Measurements from ENCODE around the gene CCDC27.
A peak's percentile ranks its signal among the peaks of the same experiment; 100 is the strongest.

The CCDC27 gene

DNA sequence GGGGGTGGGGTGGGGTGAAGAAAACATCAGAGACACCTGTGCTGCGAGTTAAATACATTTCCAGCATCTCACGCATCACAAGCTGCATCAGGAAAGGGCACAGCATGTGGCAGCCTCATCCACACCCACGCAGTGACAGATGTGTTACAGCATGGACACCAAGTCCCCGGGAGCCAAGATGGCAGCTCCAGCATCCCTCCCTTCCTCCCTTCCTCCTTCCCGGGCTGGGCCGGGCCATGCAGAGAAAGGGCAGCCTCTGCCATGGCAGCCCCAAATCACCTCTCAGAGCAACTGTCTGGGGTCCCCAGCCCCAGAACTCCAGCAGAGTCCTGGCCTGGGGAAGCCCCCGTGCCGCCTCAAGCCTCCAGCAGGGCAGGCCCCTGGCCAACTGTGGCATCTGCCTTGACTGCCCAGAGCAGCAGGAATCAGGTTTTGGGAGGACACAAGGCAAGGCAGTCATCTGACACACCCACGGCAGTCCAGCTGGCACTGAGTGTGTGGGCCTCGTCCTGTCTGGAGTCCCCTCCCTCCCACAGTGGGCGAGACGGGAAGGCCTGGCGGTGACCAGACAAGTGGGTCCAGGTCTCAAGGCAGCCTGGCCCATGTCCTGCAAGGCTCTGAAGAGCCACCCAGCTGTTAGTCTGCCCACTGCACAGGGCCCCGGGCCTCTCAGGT is 26.5 kb downstream of the CCDC27 start:
- DNase-seq: no peak

DNA sequence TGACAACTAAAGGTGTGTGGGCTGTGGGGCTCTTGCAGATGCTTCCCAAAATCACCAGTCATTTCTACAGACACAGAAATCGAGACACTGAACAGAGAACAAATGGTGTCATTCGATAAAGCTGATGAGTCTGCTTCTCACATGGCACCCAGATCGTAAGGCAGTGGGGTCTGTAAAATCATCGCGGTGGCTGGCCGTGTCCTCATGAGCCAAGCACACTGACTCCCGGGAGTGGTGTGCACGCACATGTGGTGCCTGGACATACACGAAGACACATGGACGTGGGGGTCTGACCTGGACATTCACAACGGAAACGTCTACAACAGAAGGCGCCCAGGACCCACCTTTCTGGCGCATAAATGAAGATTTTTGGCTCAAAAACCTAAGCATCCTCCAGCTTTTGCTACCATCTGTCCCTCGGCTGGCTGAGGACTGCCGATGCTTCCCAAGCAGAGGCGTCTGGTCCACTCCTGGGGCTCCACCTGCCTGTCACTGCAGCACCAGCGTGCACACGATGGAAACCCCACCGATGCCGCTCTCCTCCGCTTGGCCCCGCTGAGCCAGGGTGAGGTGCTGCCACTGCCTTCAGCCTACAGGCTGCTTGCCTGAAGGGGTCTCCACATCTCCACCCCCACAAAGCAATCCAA is 27.1 kb downstream of the CCDC27 start:
- no peak for DNase-seq

DNA sequence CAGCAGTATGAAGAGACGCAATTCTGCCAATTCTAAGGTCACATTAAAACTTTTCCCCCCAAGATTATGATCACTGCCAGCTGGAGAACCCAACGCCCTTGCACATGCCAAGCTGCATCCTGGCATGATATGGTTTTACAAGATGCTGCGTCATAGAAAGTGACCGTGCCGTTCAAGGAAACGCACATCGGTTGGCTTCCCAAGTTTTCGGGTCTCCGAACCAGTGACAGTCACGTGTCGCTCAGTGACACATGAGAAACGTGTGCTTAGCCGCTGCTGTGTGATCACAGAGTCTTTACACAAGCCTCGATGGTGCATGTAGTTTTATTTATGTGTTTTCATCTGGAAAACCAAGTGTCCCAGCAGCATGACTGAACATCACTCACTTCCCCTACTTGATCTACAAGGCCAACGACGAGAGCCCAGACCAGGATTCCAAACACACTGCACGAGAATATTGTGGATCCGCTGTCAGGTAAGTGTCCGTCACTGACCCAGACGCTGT is 27.7 kb downstream of the CCDC27 start:
- DNase-seq: no peak

DNA sequence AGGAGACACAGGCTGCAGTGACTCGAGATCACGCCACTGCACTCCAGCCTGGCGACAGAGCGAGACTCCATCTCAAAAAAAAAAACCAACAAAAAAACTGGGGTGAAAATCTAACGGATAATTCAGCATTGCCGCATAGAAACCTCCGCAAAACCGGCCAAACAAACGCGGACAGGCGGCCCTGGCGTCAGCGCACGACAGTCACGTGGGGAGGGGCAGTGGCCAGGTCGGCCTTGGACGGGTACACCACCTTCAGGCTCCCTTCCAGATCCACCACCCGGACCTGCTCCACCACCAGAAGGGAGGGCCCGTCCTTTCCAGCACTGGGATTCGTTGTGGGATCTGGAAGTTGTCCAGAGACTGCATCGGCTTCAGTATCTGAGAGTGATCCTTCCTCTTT is 28.7 kb downstream of the CCDC27 start:
- DNase-seq: no peak

DNA sequence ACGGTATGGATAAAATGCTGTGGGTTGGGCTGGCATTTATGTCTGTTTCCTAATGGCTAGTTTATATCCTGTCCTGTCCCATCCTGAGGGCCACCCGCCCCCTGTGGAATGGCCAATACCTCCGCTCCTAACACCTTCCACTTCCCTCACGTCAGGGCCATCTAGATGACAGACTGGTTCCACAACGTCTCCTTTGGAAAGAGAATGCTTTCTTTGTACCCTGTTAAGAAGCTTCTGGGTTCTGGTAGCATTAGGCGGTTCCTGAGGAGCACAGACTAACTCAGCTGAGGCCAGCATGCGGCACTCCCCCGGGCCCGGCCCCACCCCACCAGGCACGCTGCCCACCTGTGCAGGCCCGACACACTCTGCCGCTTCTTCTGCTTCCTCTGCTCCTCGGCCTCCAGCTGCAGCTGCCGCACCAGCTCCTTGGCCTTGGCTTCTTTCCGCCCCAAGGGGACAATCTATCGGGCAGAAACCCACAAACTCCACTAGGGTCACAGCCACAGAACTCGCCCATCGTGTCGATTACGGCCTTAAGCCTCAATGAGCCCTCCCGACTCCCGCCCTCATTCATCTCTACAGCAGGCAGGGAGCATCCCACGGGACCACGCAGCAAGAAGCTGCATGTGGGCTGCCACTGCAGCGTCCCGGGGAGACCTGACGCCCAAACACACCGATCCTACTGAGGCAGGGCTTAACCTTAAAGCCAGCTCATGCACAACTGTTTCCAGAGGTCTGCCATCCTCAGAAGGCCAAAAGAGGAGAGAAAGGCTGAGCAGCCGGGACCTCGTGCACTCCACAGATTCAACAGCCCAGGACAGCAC is 31.6 kb downstream of the CCDC27 start:
- no peak for DNase-seq

DNA sequence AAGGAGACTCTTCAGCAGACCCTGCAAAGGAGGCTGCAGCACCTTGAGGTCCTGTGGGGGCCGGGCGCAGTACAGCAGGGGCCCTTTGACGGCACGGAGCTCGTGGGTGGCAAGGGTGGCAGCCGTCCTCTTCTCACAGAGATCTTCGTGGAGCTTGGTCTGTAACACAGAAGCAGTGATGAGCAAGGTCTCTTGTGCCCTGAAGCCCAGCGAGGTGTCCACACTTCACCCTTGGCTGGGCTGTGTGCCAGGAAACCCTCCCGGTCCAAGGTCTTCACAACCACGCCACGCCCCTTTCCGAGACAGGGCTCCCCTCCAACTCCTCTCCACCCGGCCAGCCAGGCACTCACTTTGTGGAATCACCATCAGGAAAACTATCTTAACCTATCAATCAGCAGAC is 32.8 kb downstream of the CCDC27 start:
- DNase-seq: no peak

DNA sequence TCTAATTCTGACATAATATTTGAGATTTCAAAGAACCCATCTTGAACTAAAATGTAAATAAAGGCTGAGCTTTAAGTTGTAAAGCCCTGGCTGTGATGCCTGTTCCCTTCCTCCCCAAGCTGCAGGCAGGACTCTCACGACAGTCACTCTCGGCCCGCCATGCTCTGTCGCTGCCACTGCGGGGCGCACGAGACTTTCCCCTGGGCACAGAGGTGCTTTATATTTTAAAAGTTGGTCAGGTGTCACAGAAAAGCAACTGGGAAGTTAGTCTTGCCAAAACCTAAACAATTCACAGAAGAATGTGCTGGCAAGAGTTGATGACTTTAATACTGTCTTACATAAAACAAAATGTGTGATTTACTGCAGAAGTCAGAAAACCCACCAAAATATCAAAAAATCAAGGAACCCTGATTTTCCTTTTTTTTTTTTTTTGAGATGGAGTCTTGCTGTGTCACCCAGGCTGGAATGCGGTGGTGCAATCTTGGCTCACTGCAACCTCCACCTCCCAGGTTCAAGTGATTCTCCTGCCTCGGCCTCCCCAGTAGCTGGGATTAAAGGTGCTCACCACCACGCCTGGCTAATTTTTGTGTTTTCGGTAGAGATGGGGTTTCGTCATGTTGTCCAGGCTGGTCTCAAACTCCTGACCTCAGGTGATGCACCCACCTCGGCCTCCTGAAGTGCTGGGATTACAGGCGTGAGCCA is 33.4 kb downstream of the CCDC27 start:
- no peak for DNase-seq

DNA sequence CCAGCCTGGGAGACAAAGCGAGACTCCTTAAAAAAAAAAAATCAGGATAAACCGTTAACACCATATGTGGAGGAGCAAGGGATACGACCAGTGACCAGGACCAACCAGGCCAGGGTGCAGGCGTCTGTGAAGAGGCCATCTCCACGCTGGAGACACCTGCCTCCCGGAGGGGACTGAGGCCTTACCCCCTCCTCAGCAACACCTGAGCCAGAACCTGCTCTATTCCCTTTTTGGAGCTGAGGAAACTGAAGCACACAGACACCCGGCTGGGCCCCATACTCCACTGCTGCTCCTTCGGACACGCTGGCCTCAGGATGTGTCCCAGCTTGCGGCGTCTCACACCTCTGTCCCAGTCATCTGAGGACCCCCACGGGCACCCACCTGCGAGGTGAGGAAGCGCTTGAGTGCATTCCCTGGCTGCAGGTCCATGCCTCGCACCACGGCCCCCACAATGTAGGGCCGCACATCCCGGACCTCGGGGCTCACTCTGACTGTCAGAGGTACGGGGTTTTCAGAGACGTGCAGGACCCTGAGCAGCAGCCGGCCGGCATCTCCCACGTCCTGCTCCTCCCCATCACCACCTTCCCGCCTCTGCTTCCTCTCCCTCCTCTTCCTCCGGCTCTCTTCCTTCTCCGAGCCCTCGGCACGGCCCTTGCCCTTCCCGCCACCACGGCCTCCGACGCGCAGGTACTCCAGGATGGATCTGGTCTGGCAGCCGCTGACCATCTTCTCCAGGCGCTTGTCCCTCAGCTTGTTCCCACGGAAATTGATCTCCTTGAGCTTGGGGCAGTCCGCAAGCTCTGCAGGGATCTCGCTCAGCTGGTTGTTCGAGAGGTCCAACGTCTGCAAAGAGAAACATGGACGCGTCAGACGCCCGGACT is 34.5 kb downstream of the CCDC27 start:
- DNase-seq: no peak

DNA sequence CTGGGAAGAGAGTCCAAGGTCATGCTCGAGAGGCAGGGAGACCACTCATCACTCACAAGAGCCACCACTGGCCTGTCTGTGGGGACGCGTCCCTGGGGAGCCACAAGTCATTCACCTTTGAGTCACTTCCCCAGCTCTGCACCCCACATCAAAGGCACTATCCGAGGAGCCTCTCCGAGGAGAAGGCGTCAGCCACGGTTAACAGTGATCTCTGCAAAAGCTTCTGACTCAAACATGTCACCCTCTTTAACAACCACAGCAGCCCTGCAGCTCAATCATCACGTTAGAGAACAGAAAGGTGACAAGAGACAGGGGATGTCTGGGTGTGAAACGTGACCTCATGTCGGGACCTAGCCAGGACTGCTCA is 35.1 kb downstream of the CCDC27 start:
- peak; percentile 40 for DNase-seq

DNA sequence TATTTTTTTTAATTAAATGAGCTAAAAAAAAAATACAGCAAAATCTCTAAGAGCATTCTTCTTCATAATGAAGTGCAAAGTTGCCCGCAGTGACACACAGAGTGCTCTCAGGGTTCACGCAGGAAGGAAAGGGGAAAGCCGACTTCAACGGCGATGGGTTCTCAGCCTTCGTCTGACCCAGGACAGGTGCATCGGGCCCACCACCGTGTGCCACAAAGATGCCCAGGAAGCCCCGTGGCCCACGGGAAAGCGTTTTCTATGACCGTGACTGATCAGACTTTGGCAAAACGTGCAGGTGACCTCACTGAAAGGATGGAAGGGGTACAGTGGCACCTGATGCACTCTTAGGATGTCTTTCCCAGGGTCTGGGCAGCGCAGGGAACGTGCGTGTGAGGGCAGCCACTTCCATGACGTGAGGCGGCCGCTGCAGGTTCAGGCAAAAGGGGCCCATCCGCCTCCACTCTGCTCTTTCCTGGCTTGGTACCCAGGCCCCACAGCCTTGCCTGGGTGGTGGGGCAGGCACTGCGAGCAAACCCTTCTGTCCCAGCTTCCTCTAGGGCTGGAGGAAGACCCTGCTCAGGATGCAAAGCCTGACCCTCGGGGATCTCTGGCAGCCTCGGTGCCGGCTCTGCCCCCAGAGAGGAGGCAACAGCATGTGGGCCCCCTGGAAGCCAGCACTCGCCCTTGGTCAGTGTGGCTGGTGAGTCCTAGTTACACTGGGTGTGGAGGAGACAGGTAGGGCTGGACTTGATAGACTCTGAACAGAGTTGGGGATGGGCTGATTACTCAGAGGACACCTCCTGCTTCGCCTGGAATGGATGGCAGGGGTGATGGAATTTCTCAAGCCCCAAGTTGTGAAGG is 35.7 kb downstream of the CCDC27 start:
- no peak for DNase-seq

DNA sequence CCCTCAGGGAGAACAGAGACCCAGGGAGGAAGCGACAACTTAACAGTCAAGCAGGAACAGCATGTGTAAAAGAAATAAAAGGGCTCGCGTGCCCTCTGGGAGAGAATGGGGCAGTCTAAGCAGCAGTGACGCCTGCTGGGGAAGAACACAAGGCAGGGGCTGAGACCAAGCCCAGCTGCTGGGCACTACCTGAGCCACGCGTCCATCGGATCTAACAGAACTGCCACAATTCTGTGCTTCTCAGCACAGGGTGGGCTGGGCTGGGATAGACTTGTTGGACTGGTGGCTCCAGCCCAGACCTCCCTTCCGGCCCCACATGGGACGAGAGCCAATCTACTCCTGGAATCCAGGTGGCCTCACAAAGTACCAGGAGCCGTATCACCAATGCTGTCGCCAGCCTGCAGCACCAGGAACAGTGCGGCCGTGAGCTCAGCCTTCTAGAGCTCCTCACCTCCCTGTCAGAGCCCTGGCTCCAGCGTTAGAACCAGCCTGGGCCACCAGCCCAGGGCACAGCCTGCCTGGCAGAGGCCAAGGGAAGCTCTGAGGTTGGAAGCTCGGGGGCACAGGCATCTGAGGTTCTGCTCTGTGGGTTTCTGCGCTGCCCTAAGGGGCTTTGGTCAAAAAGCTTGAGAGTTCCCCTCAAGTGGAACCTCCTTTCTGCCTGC is 36.6 kb downstream of the CCDC27 start:
- no peak for DNase-seq

DNA sequence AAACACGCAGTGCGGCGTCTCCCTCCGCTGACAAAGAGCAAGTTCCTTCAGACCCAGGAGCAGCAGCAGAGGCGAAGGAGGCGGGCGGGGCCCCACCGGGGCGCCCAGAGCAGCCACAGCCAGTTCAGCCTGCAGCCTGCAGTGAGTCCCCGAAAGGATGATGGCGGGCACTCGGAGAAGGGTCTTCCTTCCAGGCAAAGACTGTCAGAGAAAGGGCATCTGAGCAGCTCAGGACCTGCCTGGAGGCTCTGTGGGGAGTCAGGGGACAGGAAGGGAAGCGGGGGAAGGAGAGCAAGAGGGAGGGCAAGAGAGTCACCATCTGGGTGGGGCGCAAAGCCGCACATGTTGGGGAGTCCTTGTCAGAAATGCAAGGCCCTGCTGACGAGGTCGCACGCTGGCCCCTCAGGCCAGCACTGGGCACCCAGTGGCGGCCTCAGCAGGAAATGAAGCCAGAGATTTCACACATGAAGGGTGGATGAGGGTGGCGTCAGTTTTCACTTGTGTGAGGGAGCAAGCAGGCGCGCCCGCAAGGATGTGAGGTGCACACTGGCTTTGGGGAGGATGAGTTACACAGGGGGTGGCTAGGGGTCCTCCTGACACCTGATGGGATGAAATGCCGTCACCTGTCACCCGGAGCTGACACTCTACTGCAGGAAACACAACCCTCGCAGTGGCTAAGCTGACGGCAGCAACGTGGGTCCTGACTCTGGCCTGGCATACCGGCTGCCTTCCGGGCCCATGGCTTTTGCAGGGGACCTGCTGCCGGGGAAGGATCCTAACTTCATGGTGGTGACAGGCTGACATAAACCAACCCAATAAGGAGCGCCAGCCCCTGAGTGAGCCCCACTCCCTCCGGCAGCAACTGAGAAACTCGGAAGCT is 37.4 kb downstream of the CCDC27 start:
- DNase-seq: no peak

DNA sequence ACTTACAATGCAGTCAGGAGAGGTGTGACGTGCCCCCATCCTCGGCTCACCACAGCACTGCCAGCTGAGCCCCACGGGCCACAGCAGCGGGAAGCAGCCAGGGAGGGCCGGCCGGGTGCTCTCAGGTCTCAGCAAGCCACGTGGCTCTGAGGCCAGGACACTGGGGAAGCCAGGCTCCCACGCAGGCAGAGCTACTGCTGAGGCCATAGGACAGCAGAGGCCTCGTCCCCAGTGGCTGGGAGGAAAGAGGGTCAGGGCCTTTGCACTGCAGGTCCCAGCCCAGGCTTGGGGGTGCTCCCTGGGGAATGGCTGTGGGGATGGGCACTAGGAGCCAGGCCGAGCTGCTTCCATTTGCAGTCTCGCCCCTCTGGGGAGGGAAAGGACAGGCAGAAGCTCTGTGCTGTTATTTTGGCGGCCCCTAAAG is 38.3 kb downstream of the CCDC27 start:
- no peak for DNase-seq

DNA sequence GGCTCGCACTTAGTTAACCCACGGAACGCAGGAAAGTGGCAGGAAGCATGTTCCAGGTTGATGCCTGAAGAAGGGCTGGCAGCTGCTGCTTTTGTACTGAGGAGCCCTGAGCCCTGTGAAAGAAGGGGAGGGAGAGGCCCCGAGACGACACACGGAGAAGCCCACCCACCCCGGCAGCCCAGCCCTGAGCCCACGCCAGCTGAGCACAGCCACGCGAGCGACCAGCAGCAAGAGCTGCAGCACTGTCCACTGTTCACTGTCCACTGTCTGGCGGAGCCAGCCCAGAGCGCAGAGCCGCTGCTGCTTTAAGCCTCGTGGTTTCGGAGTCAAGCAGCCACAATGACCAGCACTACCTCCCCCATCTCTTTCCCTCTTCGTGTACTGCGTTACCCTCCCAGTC is 38.7 kb downstream of the CCDC27 start:
- no peak for DNase-seq

DNA sequence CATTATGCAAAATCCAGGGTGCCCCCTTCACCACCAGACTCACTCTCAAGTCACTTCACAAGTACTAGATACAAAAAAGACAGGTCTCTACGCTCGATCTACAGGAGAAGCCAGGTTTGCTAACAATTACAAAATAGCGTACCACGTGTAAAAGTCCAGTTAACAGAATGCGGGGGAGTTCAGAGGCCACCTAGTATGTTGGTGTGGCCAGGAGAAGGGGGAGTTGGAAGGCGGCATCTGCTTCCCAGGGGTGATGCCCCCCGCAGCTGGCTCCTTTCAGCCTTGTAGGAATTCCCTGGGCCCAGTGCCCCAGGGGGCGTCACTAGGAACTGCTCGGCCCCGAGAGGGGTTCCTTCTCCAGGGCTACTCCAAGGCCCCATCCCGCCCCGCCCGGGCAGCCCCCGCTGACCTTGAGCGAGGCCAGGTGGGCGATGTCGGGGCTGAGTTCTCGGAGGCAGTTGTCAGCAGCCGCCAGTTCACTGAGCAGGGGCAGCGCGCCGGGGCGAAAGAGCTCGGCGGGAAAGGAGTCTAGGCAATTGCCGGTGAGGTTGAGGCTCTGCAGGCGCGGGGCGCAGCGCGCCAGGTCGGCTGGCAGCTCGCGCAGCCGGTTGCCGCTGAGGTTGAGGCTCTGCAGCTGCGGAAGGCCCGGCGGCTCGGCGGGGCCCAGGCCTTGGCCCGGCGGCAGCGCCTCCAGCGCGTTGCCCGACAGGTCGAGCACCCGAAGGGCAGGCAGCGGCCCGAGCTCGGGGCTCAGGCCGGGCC is 43.4 kb downstream of the CCDC27 start:
- no peak for DNase-seq

DNA sequence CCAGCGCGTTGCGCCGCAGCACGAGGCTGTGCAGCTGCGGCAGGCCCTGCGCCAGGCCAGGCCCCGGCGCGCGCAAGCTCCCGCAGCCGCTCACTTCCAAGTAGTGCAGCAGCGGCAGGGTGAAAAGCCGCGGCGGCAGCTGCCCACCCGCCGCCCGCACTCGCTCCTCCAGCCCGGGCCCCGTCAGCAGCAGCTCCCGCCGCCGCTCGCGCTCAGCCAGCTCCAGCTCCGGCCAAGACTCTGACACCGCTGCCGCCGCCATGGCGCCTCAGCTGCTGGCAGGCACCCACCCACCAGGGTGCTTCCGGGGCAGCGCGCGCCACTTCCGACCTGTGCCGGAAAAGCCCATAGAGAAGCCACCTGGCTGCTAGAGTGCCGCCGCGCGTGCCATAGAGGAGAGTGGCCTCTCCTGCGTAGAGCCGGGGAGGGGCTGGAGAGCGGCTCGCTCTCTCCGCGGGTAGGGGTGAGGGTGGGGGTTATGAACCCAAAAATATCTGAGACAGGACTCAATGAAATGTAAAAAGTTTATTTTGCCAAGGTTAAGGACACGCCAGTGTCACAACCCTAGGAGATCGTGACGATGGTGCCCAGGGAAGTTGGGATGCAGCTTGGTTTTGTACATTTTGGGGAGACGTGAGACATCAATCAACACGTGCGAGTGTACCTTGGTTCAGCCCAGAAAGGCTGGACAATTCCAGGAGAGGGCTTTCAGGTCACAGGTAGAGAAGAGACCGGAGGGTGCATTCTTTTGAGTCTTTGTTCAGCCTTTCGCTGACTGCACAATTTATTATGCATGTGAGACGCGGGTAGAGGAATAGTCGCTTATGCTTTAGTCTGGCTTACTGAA is 44.2 kb downstream of the CCDC27 start, which contains the start of gene LRRC47:
TSS of gene LRRC47 (minus strand) at position 284 of the 847 bp plus-strand sequence. CDS start at position 262, 22 bp downstream.
- peak; percentile 91 for DNase-seq

DNA sequence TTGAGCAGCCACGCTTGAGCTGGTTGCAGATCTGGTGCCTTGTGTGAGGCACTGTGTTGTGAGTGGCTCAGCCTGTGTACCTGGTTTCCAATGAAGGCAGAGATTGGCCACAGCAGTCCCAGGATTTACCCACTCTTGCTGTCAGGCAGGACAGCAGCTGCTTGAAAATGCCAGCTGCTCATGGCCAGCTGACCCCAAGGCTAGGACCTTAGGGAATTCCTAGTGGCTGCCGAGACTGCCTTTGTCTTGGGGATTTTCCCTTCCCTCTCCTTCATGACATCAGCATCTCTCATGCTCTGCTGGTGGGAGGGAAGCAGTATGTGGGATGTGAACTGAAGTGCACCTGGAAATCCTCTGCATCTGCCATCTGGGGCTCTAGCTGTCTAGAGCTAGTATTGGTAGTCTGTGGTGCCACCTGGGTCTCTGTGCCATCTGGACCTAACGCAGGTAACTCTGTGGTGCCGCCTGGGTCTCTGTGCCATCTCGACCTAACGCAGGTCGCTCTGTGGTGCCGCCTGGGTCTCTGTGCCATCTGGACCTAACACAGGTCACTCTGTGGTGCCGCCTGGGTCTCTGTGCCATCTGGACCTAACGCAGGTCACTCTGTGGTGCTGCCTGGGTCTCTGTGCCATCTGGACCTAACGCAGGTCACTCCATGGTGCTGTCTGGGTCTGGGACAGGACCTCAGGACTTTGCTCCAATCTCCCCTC is 47.9 kb downstream of the CCDC27 start:
- DNase-seq: no peak

All from activated effector memory CD4-positive, alpha-beta T cell treated with Interleukin-2 at 50 U/mL for 16 hours (primary cell).